A673 (cell line): ENCODE measurements around the gene INTS15. TPM values are rescaled to one million over a fixed set of nuclear protein-coding genes. Genes with fewer than 3 reads are reported as not detected.
A peak's percentile ranks its signal among the peaks of the same experiment; 100 is the strongest.

Experiments
- BruUV-seq: library from RNA; stranded (reverse); fragments of 400-500 nt; replicated peaks from 2 replicates; lab custom pipeline; 2021; lab: Mats Ljungman, UMichigan
- CTCF ChIA-PET: fragments of 300-600 bp; sonication (Branson Sonifier 250); formaldehyde crosslinking; loops from one replicate; lab custom pipeline; 2022; ENCODE audit warnings: antibody characterized with exemption; lab: Charles Lee
- POLR2A ChIA-PET: fragments of 300-600 bp; sonication (Branson Sonifier 250); formaldehyde crosslinking; loops from one replicate; lab custom pipeline; 2022; ENCODE audit warnings: antibody characterized with exemption; ENCODE audit not compliant: low non-redundant PET; lab: Charles Lee
- DNase-seq: peaks from one replicate; pipeline ENCODE4 v3.0.0-alpha.2; 2015; ENCODE audit warnings: low spot score
- H3K27ac ChIP-seq: fragments of 200-600 bp; sonication (generic); 2 replicates; pipeline ENCODE4 v1.5.1; 2016; ENCODE audit warnings: mixed run types, low read depth, mild to moderate bottlenecking, mixed read lengths, antibody characterized with exemption, low read length; ENCODE audit not compliant: poor library complexity, severe bottlenecking
- H3K27me3 ChIP-seq: fragments of 200-600 bp; sonication (generic); replicated peaks from 2 replicates; pipeline ENCODE4 v1.6.1; 2017; ENCODE audit warnings: mixed run types, low read depth, mild to moderate bottlenecking, mixed read lengths, antibody characterized with exemption, low read length; ENCODE audit not compliant: insufficient read depth, poor library complexity
- H3K36me3 ChIP-seq: fragments of 200-600 bp; sonication (generic); 2 replicates; pipeline ENCODE4 v1.6.1; 2016; ENCODE audit warnings: mixed run types, mild to moderate bottlenecking, mixed read lengths, antibody characterized with exemption, low read length; ENCODE audit not compliant: insufficient read depth, poor library complexity, severe bottlenecking
- H3K4me1 ChIP-seq: fragments of 200-600 bp; sonication (generic); 2 replicates; pipeline ENCODE4 v1.6.1; 2017; ENCODE audit warnings: mixed run types, mild to moderate bottlenecking, mixed read lengths, antibody characterized with exemption, low read length; ENCODE audit not compliant: insufficient read depth, poor library complexity, severe bottlenecking
- H3K4me3 ChIP-seq: fragments of 200-600 bp; sonication (generic); 2 replicates; pipeline ENCODE4 v1.5.1; 2016; ENCODE audit warnings: low read depth, mixed run types, mild to moderate bottlenecking, mixed read lengths, low read length; ENCODE audit not compliant: poor library complexity, severe bottlenecking
- H3K9me3 ChIP-seq: fragments of 200-600 bp; sonication (generic); 2 replicates; pipeline ENCODE4 v1.6.1; 2016; ENCODE audit warnings: mixed run types, low read depth, mild to moderate bottlenecking, mixed read lengths, antibody characterized with exemption, low read length; ENCODE audit not compliant: poor library complexity, severe bottlenecking
- CTCF ChIP-seq: fragments of 300-800, 200-600 bp; sonication (generic); conservative IDR thresholded peaks from 2 replicates; pipeline ENCODE4 v1.5.1; 2017; ENCODE audit warnings: low read depth, mild to moderate bottlenecking, antibody characterized with exemption, low read length, moderate library complexity, mixed read lengths
- EZH2 ChIP-seq: fragments of 200-600 bp; sonication (generic); IDR thresholded peaks from 2 replicates; pipeline ENCODE4 v1.6.1; 2017; ENCODE audit warnings: borderline replicate concordance, low read depth, mild to moderate bottlenecking, mixed read lengths, antibody characterized with exemption, low read length; ENCODE audit not compliant: poor library complexity, severe bottlenecking
- intact Hi-C: fragments of 100-400 bp; cut with micrococcal nuclease; formaldehyde crosslinking; loops from one replicate; pipeline ENCODE4 v1.10.0; 2022; ENCODE audit not compliant: unreplicated experiment
- total RNA-seq: library from RNA; stranded (reverse); gene quantifications from 2 replicates; pipeline ENCODE4 v1.2.3, GENCODE V29; 2021

The INTS15 gene
- total RNA-seq, 1 experiment from 2014 or later: 39.7 TPM

DNA sequence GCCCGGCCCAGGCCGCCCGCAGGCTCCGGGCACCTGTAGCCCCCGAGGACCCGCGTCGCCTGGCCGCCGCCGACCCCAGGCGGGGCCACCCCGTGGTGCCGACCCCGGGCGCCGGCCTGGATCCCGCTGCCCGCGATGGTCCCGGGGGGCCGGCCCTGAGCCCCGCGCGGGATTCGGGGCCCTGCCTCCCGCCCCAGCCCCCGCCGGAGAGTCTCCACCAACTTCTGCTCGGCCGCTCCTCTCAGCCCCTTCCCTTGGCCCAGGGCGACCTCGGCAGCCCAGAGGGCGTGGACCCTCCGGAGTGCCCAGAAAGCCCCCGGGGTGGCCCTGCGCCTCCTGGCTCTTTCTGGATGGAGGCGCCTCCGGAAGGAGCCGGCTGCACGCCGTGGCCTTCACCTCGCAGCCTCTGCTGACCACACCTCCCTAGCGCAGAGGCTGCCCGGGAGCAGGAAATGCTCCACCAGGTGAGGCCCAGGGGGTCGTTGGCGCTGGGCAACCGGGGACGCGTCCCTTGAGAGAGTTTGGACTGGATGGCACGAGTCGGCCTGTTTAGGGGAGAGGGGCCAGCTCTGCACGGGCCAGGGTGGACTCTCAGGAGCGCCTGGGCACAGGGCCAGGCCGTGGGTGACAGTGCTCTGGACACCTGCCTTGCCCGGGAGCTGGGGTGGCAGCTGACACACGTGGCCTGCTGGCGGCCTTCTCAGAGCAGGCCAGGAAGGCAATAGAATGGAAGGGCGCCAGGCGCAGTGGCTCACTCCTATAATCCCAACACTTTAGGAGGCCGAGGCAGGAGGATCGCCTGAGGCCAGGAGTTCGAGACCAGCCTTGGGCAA is 26.1 kb downstream of the INTS15 start:
- TF ChIP-seq EZH2: no peak
- no peak for TF ChIP-seq CTCF
- H3K27ac ChIP-seq: peak overlapping the region; percentile 42
- no peaks in the 10 kb centered on the region for H3K36me3 ChIP-seq
- peak overlapping the region; percentile 58 for H3K4me3 ChIP-seq
- POLR2A ChIA-PET: no interaction called here
- peaks cover 5% of the 10 kb centered on the region for H3K4me1 ChIP-seq
- no peak for DNase-seq
- no peaks in the 10 kb centered on the region for H3K27me3 ChIP-seq
- H3K9me3 ChIP-seq: no peaks in the 10 kb centered on the region
- CTCF ChIA-PET: no interaction called here
- intact Hi-C loops: no loop called here
- BruUV-seq: no TSS peak

- no peaks in the 10 kb centered on the region for H3K27me3 ChIP-seq
- no peak for DNase-seq
- POLR2A ChIA-PET: no interaction called here
- no peaks in the 10 kb centered on the region for H3K9me3 ChIP-seq
- H3K4me3 ChIP-seq: no peak overlapping the region
- CTCF ChIA-PET: no interaction called here
- no peak for TF ChIP-seq CTCF
- TF ChIP-seq EZH2: no peak
- peaks cover 5% of the 10 kb centered on the region for H3K4me1 ChIP-seq
- no peaks in the 10 kb centered on the region for H3K36me3 ChIP-seq
- intact Hi-C loops: no loop called here
- BruUV-seq: no TSS peak
- H3K27ac ChIP-seq: no peak overlapping the region
These were observed 27.2 kb downstream of the INTS15 start for GRCh38 chr7:6616854-6617643.

DNA sequence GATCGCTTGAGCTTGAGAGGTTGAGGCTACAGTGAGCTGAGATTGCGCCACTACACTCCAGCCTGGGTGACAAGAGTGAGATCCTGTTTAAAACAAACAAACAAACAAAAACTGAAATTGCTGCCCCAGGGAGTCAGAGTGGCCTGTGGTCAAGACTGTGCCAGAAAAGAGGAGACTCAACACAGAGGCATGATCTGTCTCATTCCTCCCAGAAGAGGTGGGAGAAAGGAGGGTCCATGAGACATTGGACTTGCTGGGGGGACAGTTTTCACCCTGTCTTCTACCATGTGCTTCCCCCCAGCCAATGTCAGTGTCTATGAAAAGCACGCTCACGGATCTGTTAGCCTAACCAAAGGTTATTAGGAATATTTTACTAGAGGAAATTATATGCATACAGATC is 28.8 kb downstream of the INTS15 start:
- H3K27me3 ChIP-seq: no peaks in the 10 kb centered on the region
- H3K9me3 ChIP-seq: no peaks in the 10 kb centered on the region
- no peaks in the 10 kb centered on the region for H3K36me3 ChIP-seq
- no peak for DNase-seq
- BruUV-seq: no TSS peak
- intact Hi-C loops: no loop called here
- H3K4me3 ChIP-seq: no peak overlapping the region
- POLR2A ChIA-PET: interaction anchor here (0.6 kb wide), 1 partner anchor 749 kb away, joined by 3 read pairs; no protein-coding TSS in a partner anchor
- H3K27ac ChIP-seq: no peak overlapping the region
- peaks cover 5% of the 10 kb centered on the region for H3K4me1 ChIP-seq
- TF ChIP-seq EZH2 (no peak), CTCF (no peak)
- CTCF ChIA-PET: no interaction called here
